GM12891 (cell line): ENCODE data around the gene PCK2.

ENCODE experiments used
- POLR2A ChIP-seq: IDR thresholded peaks from 2 replicates; pipeline ENCODE4 v1.6.1; 2011; ENCODE audit warnings: low read depth, low read length, control low read depth
- POLR2AphosphoS5 ChIP-seq: IDR thresholded peaks from 2 replicates; pipeline ENCODE4 v1.6.1; 2011; ENCODE audit warnings: low read depth, low read length, control low read depth

DNA sequence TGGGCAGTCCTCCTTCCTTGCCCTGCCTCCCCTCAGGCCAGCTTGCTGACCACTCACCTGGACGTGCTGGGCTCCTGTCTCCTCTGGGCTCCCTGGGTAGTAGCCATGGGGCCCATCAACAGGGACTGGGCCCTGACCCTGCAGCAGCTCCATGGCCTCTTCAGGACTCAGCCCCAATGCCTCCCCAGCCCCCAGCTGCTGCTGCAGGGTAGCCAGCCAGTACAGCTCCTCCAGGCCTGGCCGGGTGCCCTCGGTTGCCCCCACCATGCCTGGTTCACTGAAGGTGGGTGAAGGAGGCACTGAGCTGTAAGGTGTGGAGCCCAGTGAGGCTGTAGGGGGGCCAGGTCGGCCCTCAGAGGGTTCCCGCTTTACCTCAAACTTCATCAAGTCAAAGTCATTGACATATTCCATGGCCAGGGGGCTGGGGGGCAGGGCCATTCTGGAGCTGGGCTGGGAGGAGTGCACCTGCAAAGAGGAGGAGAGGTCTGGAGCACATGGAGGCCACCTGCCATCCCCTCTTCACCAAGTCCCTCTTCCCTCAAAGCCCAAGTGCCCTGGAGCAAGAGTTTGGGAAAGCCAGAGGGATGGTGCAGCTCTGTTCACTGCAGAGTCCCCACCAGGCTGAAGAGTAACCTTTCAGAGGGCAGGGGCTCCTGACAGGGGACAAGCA lies 11.6 kb upstream of the PCK2 start:
- TF ChIP-seq POLR2A (no peak), POLR2AphosphoS5 (no peak)
